ENCODE measurements around the gene BICC1. TPM values are rescaled to one million over a fixed set of nuclear protein-coding genes. Genes with fewer than 3 reads are reported as not detected.

Gene BICC1
- total and polyA plus RNA-seq, 2 of the 8 experiments (the other 6 are each of a cell fraction or from before 2014, with no cell fraction given): 0.20 to 0.73 TPM

DNA sequence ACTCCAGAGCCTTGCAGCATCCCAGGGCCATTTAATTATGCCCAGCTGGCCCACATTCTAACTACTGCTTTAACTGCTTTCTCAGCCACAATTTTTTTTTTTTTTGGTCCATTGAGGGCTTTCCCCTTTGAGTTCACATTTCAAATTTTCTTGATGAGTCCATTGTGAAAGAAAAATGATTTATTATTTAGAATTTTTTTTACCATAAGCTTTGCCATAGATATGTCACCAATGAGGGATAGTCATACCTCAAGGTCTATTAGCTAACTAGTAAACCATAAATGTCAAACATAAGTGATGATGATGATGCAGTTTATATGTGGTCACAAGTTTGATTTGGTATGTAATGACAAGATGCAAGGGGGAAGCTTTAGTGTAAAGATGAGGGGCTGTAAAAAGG lies 282.9 kb downstream of the BICC1 start:
- no peaks in the 10 kb centered on the region for H3K27me3 ChIP-seq (replicated peaks in 1 of 4; ENCODE audit: control insufficient read depth in 3 of 4, extremely low read depth in 1 of 4, insufficient read depth in 3 of 4, low read length in 3 of 4)
- no peak overlapping the region for H2AK5ac ChIP-seq (ENCODE audit: low read depth, low read length)
- H3K4me2 ChIP-seq (ENCODE audit: insufficient read depth in 1 of 2, low read depth in 2 of 2, low read length in 2 of 2): no peak overlapping the region
- H2BK12ac ChIP-seq (ENCODE audit: low read depth, low read length): no peak overlapping the region
- no peak overlapping the region for H4K5ac ChIP-seq (ENCODE audit: insufficient read length, low read depth, low read length)
- H2BK5ac ChIP-seq (ENCODE audit: low read depth, low read length): no peak overlapping the region
- no peak overlapping the region for H4K8ac ChIP-seq (ENCODE audit: extremely low read depth, insufficient read depth, low read length)
- no peak overlapping the region for H3K4me3 ChIP-seq (ENCODE audit: extremely low read depth in 1 of 4, insufficient read depth in 2 of 4, low read depth in 3 of 4, low read length in 4 of 4)
- H3K14ac ChIP-seq (ENCODE audit: insufficient read length): no peak overlapping the region
- H3K4me1 ChIP-seq (replicated peaks in 1 of 4; ENCODE audit: control insufficient read depth in 3 of 4, insufficient read depth in 4 of 4, low read length in 3 of 4): no peaks in the 10 kb centered on the region
- CTCF ChIA-PET (ENCODE audit: partially characterized antibody): no interaction called here
- no peak for TF ChIP-seq CHD1 (IDR thresholded peaks at IDR 0.05; ENCODE audit: low read depth, low read length)
- no peak for TF ChIP-seq TEAD4 (IDR thresholded peaks at IDR 0.05; ENCODE audit: low read depth, low read length)
- TF ChIP-seq SUZ12 (IDR thresholded peaks at IDR 0.05; ENCODE audit: low read length): no peak
- TF ChIP-seq KDM4A (IDR thresholded peaks at IDR 0.05; ENCODE audit: low read depth, low read length, severe bottlenecking): no peak
- no peak for TF ChIP-seq JUN (IDR thresholded peaks at IDR 0.05; ENCODE audit: low read depth, low read length)
- no peak overlapping the region for H2BK20ac ChIP-seq (ENCODE audit: low read length)
- H3K56ac ChIP-seq (replicated peaks; ENCODE audit: insufficient read length, low read depth, low read length): no peak overlapping the region
- H3K23ac ChIP-seq (ENCODE audit: insufficient read length): no peak overlapping the region
- no peaks in the 10 kb centered on the region for H3K79me1 ChIP-seq (ENCODE audit: low read depth, low read length)
- no peaks in the 10 kb centered on the region for H3K23me2 ChIP-seq (ENCODE audit: low read depth, low read length)
- no peak overlapping the region for H3K4ac ChIP-seq (replicated peaks; ENCODE audit: insufficient read length, low read depth, low read length)
- no peaks in the 10 kb centered on the region for H3K79me2 ChIP-seq (ENCODE audit: control insufficient read depth in 1 of 2, insufficient read depth in 2 of 2, low read length in 2 of 2)
- no peak for FAIRE-seq
- H3K27ac ChIP-seq (ENCODE audit: low read depth, low read length): no peak overlapping the region
- H4K20me1 ChIP-seq (replicated peaks in 1 of 2; ENCODE audit: control insufficient read depth in 1 of 2, insufficient read depth in 2 of 2, low read length in 2 of 2): no peaks in the 10 kb centered on the region
- no peak for DNase-seq (ENCODE audit: low read depth in 1 of 2, low spot score in 2 of 2)
- no peaks in the 10 kb centered on the region for H3K9me3 ChIP-seq (ENCODE audit: insufficient read depth in 2 of 2, low read depth in 1 of 2, low read length in 1 of 2)
- POLR2A ChIA-PET (ENCODE audit: partially characterized antibody): no interaction called here
- H2BK15ac ChIP-seq (ENCODE audit: low read length): no peak overlapping the region
- no peaks in the 10 kb centered on the region for H3K36me3 ChIP-seq (ENCODE audit: control insufficient read depth in 2 of 4, insufficient read depth in 4 of 4, low read length in 3 of 4)
- H3K18ac ChIP-seq (ENCODE audit: extremely low read depth, low read length): no peak overlapping the region
- no peak overlapping the region for H2BK120ac ChIP-seq (replicated peaks; ENCODE audit: low read depth, low read length)
- no peak overlapping the region for H4K91ac ChIP-seq (replicated peaks; ENCODE audit: insufficient read length, low read length)
- no peak overlapping the region for H3K9ac ChIP-seq (replicated peaks in 1 of 4; ENCODE audit: extremely low read depth in 1 of 4, low read depth in 3 of 4, low read length in 3 of 4)
- H2AFZ ChIP-seq (ENCODE audit: low read length): no peak overlapping the region
